ENCODE measurements around the gene ERI3.

Gene ERI3

DNA sequence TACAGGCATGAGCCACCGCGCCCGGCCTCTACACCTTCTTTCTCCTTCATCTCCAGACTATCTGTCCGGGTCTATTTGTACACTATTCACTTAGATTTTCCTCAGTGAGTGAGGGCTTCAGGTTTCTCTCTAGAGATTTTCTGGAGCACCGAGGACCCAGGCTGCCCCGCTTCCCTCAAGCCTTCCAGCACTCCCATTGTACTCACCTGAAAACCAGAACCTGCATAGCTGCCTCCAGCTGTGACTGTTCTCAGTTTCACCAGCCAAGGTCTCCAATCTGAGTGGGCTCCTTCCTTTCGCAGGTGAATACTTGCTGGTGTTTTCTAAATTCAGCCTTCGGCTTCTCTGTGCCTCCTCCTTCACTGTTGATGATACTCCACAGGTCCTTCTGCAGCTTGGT, 154.7 kb downstream of the ERI3 start:
- DNase-seq (ENCODE audit: low read depth), result no peak

DNA sequence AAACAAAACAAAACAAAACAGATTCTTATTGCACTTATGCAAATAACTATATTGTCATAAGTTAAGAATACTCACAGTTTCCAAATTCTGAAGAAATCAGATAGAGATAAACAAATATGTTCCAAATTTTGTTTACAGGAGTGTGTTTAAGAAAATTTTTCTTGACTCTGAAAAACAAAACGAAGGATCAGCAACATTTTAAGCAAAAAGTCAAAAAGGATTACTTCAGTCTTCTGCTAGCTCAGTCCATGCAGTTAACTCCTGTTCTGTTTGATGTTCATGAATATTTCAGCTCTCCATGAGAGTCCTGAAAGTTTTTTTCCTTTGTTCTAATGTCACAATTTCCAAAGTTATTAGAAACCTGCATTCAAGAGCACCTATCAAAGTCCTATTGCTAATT, 180.4 kb downstream of the ERI3 start:
- no peak for DNase-seq (ENCODE audit: low read depth)

All from GM04503 (cell line).